Measurements from ENCODE around the gene SLIT3. TPM values are rescaled to one million over a fixed set of nuclear protein-coding genes. Genes with fewer than 3 reads are reported as not detected.

Gene SLIT3
- total RNA-seq, 1 experiment from 2014 or later = 0.92 TPM

GRCh38 chr5:168879929-168880328 lies 421.0 kb downstream of the SLIT3 start:
- Histone ChIP-seq H2BK12ac (ENCODE audit: insufficient read length, low read depth, low read length) (no peak overlapping the region), H4K91ac (ENCODE audit: insufficient read length, low read depth, low read length) (no peak overlapping the region), H3K4me1 (ENCODE audit: insufficient read depth, low read length) (no peaks in the 10 kb centered on the region; the same call in 1 of the 2 replicates), H3T11ph (ENCODE audit: low read length) (no peak overlapping the region), H2AK5ac (ENCODE audit: insufficient read length, low read length) (no peak overlapping the region), H3K23me2 (ENCODE audit: insufficient read length, low read depth, low read length, poor library complexity, severe bottlenecking) (no peaks in the 10 kb centered on the region), H3K27me3 (ENCODE audit: insufficient read depth, low read length) (no peaks in the 10 kb centered on the region), H3K79me2 (ENCODE audit: insufficient read depth, low read length) (no peaks in the 10 kb centered on the region), H3K18ac (ENCODE audit: insufficient read length, low read depth, low read length) (no peak overlapping the region), H2BK20ac (ENCODE audit: low read depth, low read length, poor library complexity, severe bottlenecking) (no peak overlapping the region), H4K8ac (replicated peaks; ENCODE audit: insufficient read length, low read depth, low read length) (no peak overlapping the region), H3K23ac (ENCODE audit: insufficient read length, low read depth, low read length) (no peak overlapping the region), H3K9ac (ENCODE audit: extremely low read depth, insufficient read length, low read length) (no peak overlapping the region), H4K20me1 (ENCODE audit: control insufficient read depth, insufficient read depth, insufficient read length) (no peaks in the 10 kb centered on the region), H2AFZ (ENCODE audit: low read length) (no peak overlapping the region), H3K9me3 (ENCODE audit: control insufficient read depth, low read depth, low read length) (no peaks in the 10 kb centered on the region), H3K4ac (ENCODE audit: low read depth, low read length) (no peak overlapping the region), H2BK120ac (ENCODE audit: low read depth, low read length, poor library complexity, severe bottlenecking) (no peak overlapping the region), H2BK15ac (ENCODE audit: low read depth, low read length) (no peak overlapping the region), H3K56ac (ENCODE audit: insufficient read length, low read depth, low read length) (no peak overlapping the region), H3K4me2 (ENCODE audit: insufficient read depth, insufficient read length, low read length) (no peak overlapping the region), H3K79me1 (ENCODE audit: insufficient read depth, low read depth, low read length, poor library complexity, severe bottlenecking) (no peaks in the 10 kb centered on the region), H3K14ac (ENCODE audit: insufficient read depth, low read length) (no peak overlapping the region), H2BK5ac (ENCODE audit: insufficient read length, low read length) (no peak overlapping the region), H3K27ac (ENCODE audit: insufficient read length, low read depth, low read length) (no peak overlapping the region), H4K5ac (ENCODE audit: insufficient read length, low read depth, low read length) (no peak overlapping the region)
- Mint-ChIP-seq H3K4me3 (no peak overlapping the region), H3K27ac (no peak overlapping the region), H3K27me3 (ENCODE audit: low read depth) (peaks cover 30% of the 10 kb centered on the region), H3K36me3 (ENCODE audit: insufficient read depth in 1 of 3, low read depth in 3 of 3) (no peaks in the 10 kb centered on the region), H3K4me1 (peaks cover 38 to 48% of the 10 kb centered on the region in 2 experiments), H3K9me3 (no peaks in the 10 kb centered on the region)
- no peak for DNase-seq
- TF ChIP-seq CTCF (conservative IDR thresholded peaks at IDR 0.05) = no peak
- WGBS (ENCODE audit: extremely low coverage, insufficient read length, low lambda C conversion rate) = no CpG with 5 or more reads among the region's 8 CpGs
